HCT116 (cell line): ENCODE measurements around the gene COL9A3. TPM values are rescaled to one million over a fixed set of nuclear protein-coding genes. Genes with fewer than 3 reads are reported as not detected.

Experiments used
- ATAC-seq: fragments of 200-7000 bp; cut with Tn5 transposase; 2 replicates; pipeline ENCODE4 v1.9.1; 2020; ENCODE audit warnings: mild to moderate bottlenecking, moderate library complexity
- BruUV-seq: library from RNA; stranded (reverse); fragments of 400-500 nt; replicated peaks from 2 replicates; lab custom pipeline; 2021; lab: Mats Ljungman, UMichigan
- CTCF ChIA-PET: fragments of 300-600 bp; sonication (Branson Sonifier 250); formaldehyde crosslinking; loops from one replicate; lab custom pipeline; 2021; ENCODE audit warnings: antibody characterized with exemption; lab: Charles Lee
- POLR2A ChIA-PET: fragments of 300-600, 350-600 bp; sonication (Branson Sonifier 250); formaldehyde crosslinking; loops from one replicate; lab custom pipeline; 2021; ENCODE audit warnings: antibody characterized with exemption; lab: Charles Lee
- RAD21 ChIA-PET, 2 experiments: fragments of 300-600 bp; sonication (Branson Sonifier 250); formaldehyde crosslinking; loops; one replicate each; lab custom pipeline; 2023; ENCODE audit warnings: low total read pairs in 2 of 2; ENCODE audit not compliant: uncharacterized antibody in 2 of 2, unreplicated experiment in 2 of 2, low non-redundant PET in 1 of 2; lab: Charles Lee
- DNase-seq: peaks from one replicate; pipeline ENCODE4 v3.0.0-alpha.2; 2010; ENCODE audit warnings: low read depth, low spot score
- H2AFZ ChIP-seq: fragments of 200-600 bp; shearing (Covaris generic), sonication (generic); 2 replicates; pipeline ENCODE4 v1.6.1; 2017; ENCODE audit warnings: low read depth, mixed run types, mixed read lengths, antibody characterized with exemption, low read length; ENCODE audit not compliant: poor library complexity, severe bottlenecking
- H3K27ac ChIP-seq: 2 replicates; pipeline ENCODE4 v1.5.1; 2012; ENCODE audit warnings: low read depth, low read length
- H3K27me3 ChIP-seq: fragments of 200-600 bp; sonication (generic); 2 replicates; pipeline ENCODE4 v1.6.1; 2016; ENCODE audit warnings: mixed run types, low read length, mixed read lengths; ENCODE audit not compliant: insufficient read depth
- H3K36me3 ChIP-seq, 2 experiments: fragments of 200-500 bp in 1 of 2; fragments of 200-600 bp in 1 of 2; sonication (Bioruptor generic) in 1 of 2; sonication (generic) in 1 of 2; 2 replicates each; pipeline versions ENCODE4 v1.5.1 to v1.6.1; 2014 to 2016; ENCODE audit warnings: low read length in 2 of 2, inconsistent platforms in 1 of 2, mixed read lengths in 1 of 2, mixed run types in 1 of 2; ENCODE audit not compliant: insufficient read depth in 2 of 2, control insufficient read depth in 1 of 2
- H3K4me1 ChIP-seq, 2 experiments: fragments of 200-600 bp in 1 of 2; sonication (generic) in 1 of 2; 2 replicates each; pipeline versions ENCODE4 v1.5.1 to v1.6.1; 2012 to 2017; ENCODE audit warnings: low read length in 2 of 2, inconsistent platforms in 1 of 2, mild to moderate bottlenecking in 1 of 2, mixed read lengths in 1 of 2, mixed run types in 1 of 2, moderate library complexity in 1 of 2; ENCODE audit not compliant: insufficient read depth in 2 of 2, control insufficient read depth in 1 of 2
- H3K4me2 ChIP-seq: fragments of 200-600 bp; sonication (generic); 2 replicates; pipeline ENCODE4 v1.6.1; 2017; ENCODE audit warnings: mixed run types, low read length, mixed read lengths
- H3K4me3 ChIP-seq, 2 experiments: fragments of 200-600 bp in 1 of 2; sonication (generic) in 1 of 2; replicated peaks in 1 of 2; 2 replicates each; pipeline ENCODE4 v1.5.1; 2011 to 2016; ENCODE audit warnings: low read length in 2 of 2, control low read depth in 1 of 2, low read depth in 1 of 2, mild to moderate bottlenecking in 1 of 2, mixed read lengths in 1 of 2, mixed run types in 1 of 2
- H3K79me2 ChIP-seq: fragments of 200-600 bp; sonication (generic); 2 replicates; pipeline ENCODE4 v1.6.1; 2017; ENCODE audit warnings: mild to moderate bottlenecking, mixed run types, low read length, moderate library complexity, mixed read lengths; ENCODE audit not compliant: insufficient read depth
- H3K9ac ChIP-seq: fragments of 200-600 bp; sonication (generic); 2 replicates; pipeline ENCODE4 v1.6.1; 2016; ENCODE audit warnings: low read length, mixed read lengths
- H3K9me2 ChIP-seq: fragments of 200-600 bp; sonication (generic), shearing (Covaris generic); 2 replicates; pipeline ENCODE4 v1.6.1; 2017; ENCODE audit warnings: mixed run types, mild to moderate bottlenecking, moderate library complexity; ENCODE audit not compliant: insufficient read depth
- H3K9me3 ChIP-seq, 2 experiments: fragments of 200-500 bp in 1 of 2; fragments of 200-600 bp in 1 of 2; sonication (Bioruptor generic) in 1 of 2; sonication (generic) in 1 of 2; 2 replicates each; pipeline ENCODE4 v1.6.1; 2014 to 2017; ENCODE audit warnings: low read length in 2 of 2, mixed read lengths in 2 of 2, inconsistent platforms in 1 of 2, low read depth in 1 of 2, mild to moderate bottlenecking in 1 of 2, mixed run types in 1 of 2, moderate library complexity in 1 of 2; ENCODE audit not compliant: control insufficient read depth in 1 of 2, insufficient read depth in 1 of 2
- H4K20me1 ChIP-seq: fragments of 200-600 bp; sonication (generic), shearing (Covaris generic); 2 replicates; pipeline ENCODE4 v1.6.1; 2017; ENCODE audit warnings: mixed run types, mild to moderate bottlenecking, moderate library complexity; ENCODE audit not compliant: insufficient read depth
- ATF3 ChIP-seq: IDR thresholded peaks from 2 replicates; pipeline ENCODE4 v1.6.1; 2012
- CBX3 ChIP-seq: IDR thresholded peaks from 2 replicates; pipeline ENCODE4 v1.6.1; 2012; ENCODE audit warnings: low read depth
- CTCF ChIP-seq, 3 experiments: fragments of 200-600 bp in 1 of 3; sonication (generic) in 1 of 3; IDR thresholded peaks in 2 of 3; conservative IDR thresholded peaks in 1 of 3; 2 replicates each; pipeline ENCODE4 v1.5.1; 2012 to 2017; ENCODE audit warnings: low read depth in 2 of 3, low read length in 2 of 3, antibody characterized with exemption in 1 of 3, borderline replicate concordance in 1 of 3, control low read depth in 1 of 3, mild to moderate bottlenecking in 1 of 3, mixed read lengths in 1 of 3, mixed run types in 1 of 3, moderate library complexity in 1 of 3; ENCODE audit not compliant: insufficient read depth in 1 of 3
- EZH2 ChIP-seq: fragments of 200-600 bp; sonication (generic); IDR thresholded peaks from 2 replicates; pipeline ENCODE4 v1.6.1; 2017; ENCODE audit warnings: antibody characterized with exemption, mixed run types
- EZH2phosphoT487 ChIP-seq: fragments of 200-600 bp; IDR thresholded peaks from 2 replicates; pipeline ENCODE4 v1.6.1; 2018; ENCODE audit warnings: antibody characterized with exemption, borderline replicate concordance
- FOSL1 ChIP-seq: IDR thresholded peaks from 2 replicates; pipeline ENCODE4 v1.6.1; 2012; ENCODE audit warnings: low read depth
- JUND ChIP-seq: IDR thresholded peaks from 2 replicates; pipeline ENCODE4 v1.6.1; 2012
- MAX ChIP-seq: IDR thresholded peaks from 2 replicates; pipeline ENCODE4 v1.6.1; 2012
- POLR2A ChIP-seq: IDR thresholded peaks from 2 replicates; pipeline ENCODE4 v1.7.0; 2011; ENCODE audit warnings: borderline replicate concordance; ENCODE audit not compliant: insufficient read depth, insufficient read length; ENCODE audit errors: extremely low read depth
- POLR2AphosphoS5 ChIP-seq: IDR thresholded peaks from 2 replicates; pipeline ENCODE4 v1.6.1; 2011; ENCODE audit warnings: mild to moderate bottlenecking, low read depth, low read length, moderate library complexity
- RAD21 ChIP-seq: IDR thresholded peaks from 2 replicates; pipeline ENCODE4 v1.6.1; 2012; ENCODE audit warnings: low read depth, mild to moderate bottlenecking
- SIN3A ChIP-seq: IDR thresholded peaks from 2 replicates; pipeline ENCODE4 v1.6.1; 2012; ENCODE audit warnings: low read depth
- SP1 ChIP-seq: IDR thresholded peaks from 2 replicates; pipeline ENCODE4 v1.6.1; 2012; ENCODE audit warnings: low read depth
- SRF ChIP-seq: IDR thresholded peaks from 2 replicates; pipeline ENCODE4 v1.6.1; 2012; ENCODE audit warnings: low read depth
- YY1 ChIP-seq: IDR thresholded peaks from 2 replicates; pipeline ENCODE4 v1.6.1; 2011; ENCODE audit warnings: low read length, low read depth, moderate library complexity, mild to moderate bottlenecking; ENCODE audit not compliant: insufficient replicate concordance; ENCODE audit errors: extremely low read depth
- ZBTB33 ChIP-seq: IDR thresholded peaks from 2 replicates; pipeline ENCODE4 v1.6.1; 2011; ENCODE audit warnings: mild to moderate bottlenecking, low read length, moderate library complexity; ENCODE audit not compliant: insufficient replicate concordance; ENCODE audit errors: extremely low read depth
- ZFX ChIP-seq: fragments of 450-650 bp; IDR thresholded peaks from 2 replicates; pipeline ENCODE4 v1.6.1; 2017
- intact Hi-C: fragments of 100-400 bp; cut with micrococcal nuclease; formaldehyde crosslinking; loops from 2 replicates; pipeline ENCODE4 v1.10.0; 2022
- total RNA-seq: library from RNA; stranded (reverse); gene quantifications from one replicate; pipeline ENCODE4 v1.2.1, GENCODE V29; 2021; ENCODE audit not compliant: unreplicated experiment

COL9A3 gene
- total RNA-seq, 1 experiment from 2014 or later = 29.7 TPM

GRCh38 chr20:62779417-62779685, 37.5 kb upstream of the COL9A3 start:
- H3K79me2 ChIP-seq = peaks cover 6% of the 10 kb centered on the region; the same call in 1 of the 2 replicates
- TF ChIP-seq YY1 (no peak), EZH2 (no peak), SIN3A (no peak), ZBTB33 (no peak), JUND (no peak), MAX (no peak), SRF (no peak), POLR2AphosphoS5 (no peak), ZFX (no peak), POLR2A (no peak), FOSL1 (no peak), EZH2phosphoT487 (no peak), RAD21 (no peak), CBX3 (no peak), SP1 (no peak), ATF3 (no peak), CTCF (IDR thresholded peaks at IDR 0.05 in 2 of 3, conservative IDR thresholded peaks at IDR 0.05 in 1 of 3; ENCODE audit: borderline replicate concordance in 1 of 3, insufficient read depth in 1 of 3, low read depth in 2 of 3, low read length in 2 of 3) (no peak)
- no peaks in the 10 kb centered on the region for H3K36me3 ChIP-seq
- H2AFZ ChIP-seq = no peak overlapping the region
- peaks cover 21 to 60% of the 10 kb centered on the region in 2 experiments; a peak in 3 of 4 replicates for H3K4me1 ChIP-seq
- H3K27me3 ChIP-seq = no peaks in the 10 kb centered on the region
- intact Hi-C loops = no loop called here
- no peak overlapping the region for H3K9ac ChIP-seq
- H3K27ac ChIP-seq = no peak overlapping the region
- H3K9me3 ChIP-seq = no peaks in the 10 kb centered on the region
- CTCF ChIA-PET = interaction anchor here (1.2 kb wide), 1 partner anchor 12 kb away, joined by 7 read pairs; no protein-coding TSS in a partner anchor
- RAD21 ChIA-PET = no interaction called here
- no peak for ATAC-seq
- DNase-seq = no peak
- no peak overlapping the region for H3K4me3 ChIP-seq
- no peak overlapping the region for H3K4me2 ChIP-seq
- BruUV-seq = no TSS peak
- H3K9me2 ChIP-seq = no peaks in the 10 kb centered on the region
- POLR2A ChIA-PET = interaction anchor here (0.6 to 1.1 kb wide), 2 partner anchors 15 to 29 kb away, joined by 3 to 5 read pairs; no protein-coding TSS in a partner anchor
- H4K20me1 ChIP-seq = no peaks in the 10 kb centered on the region
